GM23248 (cell line): Measurements from ENCODE around the gene ICAM5. TPM values are rescaled to one million over a fixed set of nuclear protein-coding genes. Genes with fewer than 3 reads are reported as not detected.
"Not testable (repeated sequence)": the region's sequence is repeated elsewhere in the genome, so short reads cannot be mapped to it uniquely, and the experiment has no call there.

Experiments
- DNase-seq: peaks from one replicate; pipeline ENCODE4 v3.0.0-alpha.2; 2015
- H2AFZ ChIP-seq: fragments of 200-600 bp; sonication (generic); 2 replicates; pipeline ENCODE4 v1.6.1; 2016; ENCODE audit warnings: antibody characterized with exemption
- H3F3A ChIP-seq: fragments of 200-600 bp; sonication (generic); 2 replicates; pipeline ENCODE4 v1.6.1; 2016; ENCODE audit warnings: mild to moderate bottlenecking, antibody characterized with exemption, mixed run types; ENCODE audit not compliant: insufficient read depth
- H3K27ac ChIP-seq: fragments of 200-600 bp; sonication (generic); 2 replicates; pipeline ENCODE4 v1.5.1; 2016; ENCODE audit warnings: mild to moderate bottlenecking
- H3K27me3 ChIP-seq: fragments of 200-600 bp; sonication (generic); replicated peaks from 2 replicates; pipeline ENCODE4 v1.6.1; 2016; ENCODE audit warnings: mild to moderate bottlenecking; ENCODE audit not compliant: insufficient read depth
- H3K36me3 ChIP-seq: fragments of 200-600 bp; sonication (generic); 2 replicates; pipeline ENCODE4 v1.6.1; 2016; ENCODE audit warnings: low read depth, mild to moderate bottlenecking
- H3K4me1 ChIP-seq: fragments of 200-600 bp; sonication (generic); 2 replicates; pipeline ENCODE4 v1.6.1; 2016; ENCODE audit warnings: mild to moderate bottlenecking; ENCODE audit not compliant: insufficient read depth
- H3K4me2 ChIP-seq: fragments of 200-600 bp; sonication (generic); one replicate; pipeline ENCODE4 v1.6.1; 2016; ENCODE audit warnings: mild to moderate bottlenecking; ENCODE audit not compliant: unreplicated experiment
- H3K4me3 ChIP-seq: fragments of 200-600 bp; sonication (generic); 2 replicates; pipeline ENCODE4 v1.5.1; 2016; ENCODE audit warnings: mild to moderate bottlenecking
- H3K79me2 ChIP-seq: fragments of 200-600 bp; sonication (generic); 2 replicates; pipeline ENCODE4 v1.6.1; 2016; ENCODE audit warnings: mild to moderate bottlenecking; ENCODE audit not compliant: insufficient read depth
- H3K9ac ChIP-seq: fragments of 200-600 bp; sonication (generic); 2 replicates; pipeline ENCODE4 v1.6.1; 2016; ENCODE audit warnings: mild to moderate bottlenecking
- H3K9me2 ChIP-seq: fragments of 200-600 bp; sonication (generic); 2 replicates; pipeline ENCODE4 v1.6.1; 2016; ENCODE audit warnings: mixed run types, mild to moderate bottlenecking, moderate library complexity; ENCODE audit not compliant: insufficient read depth
- H3K9me3 ChIP-seq: fragments of 200-600 bp; sonication (generic); one replicate; pipeline ENCODE4 v1.6.1; 2017; ENCODE audit warnings: low read depth
- H4K20me1 ChIP-seq: fragments of 200-600 bp; sonication (generic); 2 replicates; pipeline ENCODE4 v1.6.0; 2016; ENCODE audit not compliant: insufficient read depth
- EZH2 ChIP-seq: fragments of 200-600 bp; sonication (generic); IDR thresholded peaks from 2 replicates; pipeline ENCODE4 v1.6.1; 2018; ENCODE audit warnings: antibody characterized with exemption, mild to moderate bottlenecking; ENCODE audit not compliant: insufficient read depth, poor library complexity, severe bottlenecking
- EZH2phosphoT487 ChIP-seq: fragments of 200-600 bp; sonication (generic); IDR thresholded peaks from 2 replicates; pipeline ENCODE4 v1.6.1; 2018; ENCODE audit warnings: antibody characterized with exemption, moderate library complexity, mild to moderate bottlenecking, low read depth; ENCODE audit not compliant: insufficient read depth
- WGBS, 2 experiments: methylation state at CpG; one replicate each; pipeline ENCODE4 v1.1.6; 2015 to 2017; ENCODE audit warnings: low lambda C conversion rate in 2 of 2, low coverage in 1 of 2; ENCODE audit errors: missing lambda C conversion rate in 2 of 2; 5-methylcytosine and 5-hydroxymethylcytosine counted together
- in situ Hi-C: fragments of 300-500 bp; cut with MboI; formaldehyde crosslinking; loops from 2 replicates; pipeline ENCODE4 v1.15.0; 2020
- polyA plus RNA-seq: library from polyadenylated mRNA; unstranded; fragments of >200 nt; fragmentation: Nextera tagmentation; extraction: Ambion mirVana; gene quantifications from 2 replicates; pipeline ENCODE4 v1.2.1, GENCODE V29; 2016
- total RNA-seq: library from RNA; depleted of rRNA; stranded (reverse); fragments of >200 nt; shearing (Covaris generic); gene quantifications from 2 replicates; pipeline ENCODE4 v1.2.3, GENCODE V29; 2014

Gene ICAM5
- total and polyA plus RNA-seq, 2 experiments from 2014 or later = 9.8 to 48.7 TPM

GRCh38 chr19:10279737-10280442 is 9.9 kb upstream of the ICAM5 start:
- H3K9me3 ChIP-seq = no peaks in the 10 kb centered on the region
- no peaks in the 10 kb centered on the region for H4K20me1 ChIP-seq
- H3K27ac ChIP-seq = no peak overlapping the region
- H3F3A ChIP-seq = peaks cover 3% of the 10 kb centered on the region; the same call in 1 of the 2 replicates
- H3K79me2 ChIP-seq = no peaks in the 10 kb centered on the region
- no peaks in the 10 kb centered on the region for H3K27me3 ChIP-seq
- in situ Hi-C loops = no loop called here
- no peak overlapping the region for H3K4me3 ChIP-seq
- WGBS, 2 experiments = 99% methylated on average over 5 of the region's 5 CpGs
- no peak for DNase-seq
- no peaks in the 10 kb centered on the region for H3K9me2 ChIP-seq
- no peaks in the 10 kb centered on the region for H3K4me1 ChIP-seq
- H3K36me3 ChIP-seq = no peaks in the 10 kb centered on the region
- TF ChIP-seq EZH2phosphoT487 = no peak
- TF ChIP-seq EZH2 = no peak
- no peak overlapping the region for H3K9ac ChIP-seq
- H3K4me2 ChIP-seq = no peak overlapping the region
- H2AFZ ChIP-seq = no peak overlapping the region

GRCh38 chr19:10282043-10282442 is 7.7 kb upstream of the ICAM5 start:
- H4K20me1 ChIP-seq, H3K79me2 ChIP-seq, H3K4me3 ChIP-seq, H3K9me3 ChIP-seq, H3K9me2 ChIP-seq, H3K4me2 ChIP-seq, in situ Hi-C loops, H3K36me3 ChIP-seq, DNase-seq, H3K27me3 ChIP-seq, H2AFZ ChIP-seq, H3K9ac ChIP-seq, H3K4me1 ChIP-seq, H3K27ac ChIP-seq: not testable (repeated sequence)
- WGBS, 2 experiments = 97% methylated on average over 5 of the region's 5 CpGs
- H3F3A ChIP-seq = peaks cover 13% of the 10 kb centered on the region; the same call in 1 of the 2 replicates

- peaks cover 13% of the 10 kb centered on the region; the same call in 1 of the 2 replicates for H3F3A ChIP-seq
- no peaks in the 10 kb centered on the region for H3K9me3 ChIP-seq
- H3K79me2 ChIP-seq = no peaks in the 10 kb centered on the region
- WGBS, 2 experiments = 83 to 85% methylated on average over 22 to 23 of the region's 23 CpGs
- H3K9me2 ChIP-seq = no peaks in the 10 kb centered on the region
- no peak overlapping the region for H2AFZ ChIP-seq
- no peak overlapping the region for H3K27ac ChIP-seq
- H3K9ac ChIP-seq = no peak overlapping the region
- H3K4me3 ChIP-seq = no peak overlapping the region
- H3K36me3 ChIP-seq = no peaks in the 10 kb centered on the region; the same call in 1 of the 2 replicates
- TF ChIP-seq EZH2phosphoT487 = no peak
- no peak for TF ChIP-seq EZH2
- H4K20me1 ChIP-seq = no peaks in the 10 kb centered on the region
- no peaks in the 10 kb centered on the region for H3K27me3 ChIP-seq
- no peak for DNase-seq
- H3K4me2 ChIP-seq = no peak overlapping the region
- no peaks in the 10 kb centered on the region for H3K4me1 ChIP-seq
- in situ Hi-C loops = no loop called here
These were observed 6.3 kb upstream of the ICAM5 start for GRCh38 chr19:10283301-10284064.

- H3K4me2 ChIP-seq = no peak overlapping the region
- no peaks in the 10 kb centered on the region for H3K4me1 ChIP-seq
- H3K27me3 ChIP-seq = no peaks in the 10 kb centered on the region
- WGBS, 2 experiments = 88 to 90% methylated on average over 28 to 31 of the region's 34 CpGs
- no peaks in the 10 kb centered on the region for H4K20me1 ChIP-seq
- H2AFZ ChIP-seq = no peak overlapping the region
- H3K9ac ChIP-seq = no peak overlapping the region
- H3K36me3 ChIP-seq = no peaks in the 10 kb centered on the region; the same call in 1 of the 2 replicates
- in situ Hi-C loops = no loop called here
- no peaks in the 10 kb centered on the region for H3K9me3 ChIP-seq
- no peaks in the 10 kb centered on the region for H3K79me2 ChIP-seq
- no peak overlapping the region for H3K4me3 ChIP-seq
- TF ChIP-seq EZH2 = no peak
- no peak for TF ChIP-seq EZH2phosphoT487
- H3K27ac ChIP-seq = no peak overlapping the region
- 0 out of 2 replicates have a peak, but pooled peaks cover 9% of the 10 kb centered on the region for H3F3A ChIP-seq
- H3K9me2 ChIP-seq = no peaks in the 10 kb centered on the region
- no peak for DNase-seq
These were observed 5.4 kb upstream of the ICAM5 start for GRCh38 chr19:10284065-10284959.
